ENCODE results near the gene FBLN2.
A peak's percentile ranks its signal among the peaks of the same experiment; 100 is the strongest.
"Not testable (repeated sequence)": the region's sequence is repeated elsewhere in the genome, so short reads cannot be mapped to it uniquely, and the experiment has no call there.

FBLN2 gene

GRCh38 chr3:13561967-13562366, 13.0 kb downstream of the FBLN2 start:
- intact Hi-C loops (cut with DNase I) = no loop called here
- DNase-seq = no peak

- intact Hi-C loops (cut with DNase I); DNase-seq: not testable (repeated sequence)
Measured at GRCh38 chr3:13562421-13562820, 13.5 kb downstream of the FBLN2 start.

- intact Hi-C loops (cut with DNase I) = no loop called here
- DNase-seq = no peak
Measured at GRCh38 chr3:13563321-13563720, 14.4 kb downstream of the FBLN2 start.

GRCh38 chr3:13563911-13564310, 15.0 kb downstream of the FBLN2 start:
- no peak for DNase-seq
- intact Hi-C loops (cut with DNase I) = no loop called here

GRCh38 chr3:13564751-13565560, 16.0 kb downstream of the FBLN2 start:
- intact Hi-C loops (cut with DNase I) = no loop called here
- DNase-seq = no peak

- no peak for DNase-seq
- intact Hi-C loops (cut with DNase I) = no loop called here
Measured at GRCh38 chr3:13565581-13566452, 16.9 kb downstream of the FBLN2 start.

- intact Hi-C loops (cut with DNase I) = no loop called here
Measured at GRCh38 chr3:13566453-13566748, 17.5 kb downstream of the FBLN2 start.

GRCh38 chr3:13566769-13567310, 17.9 kb downstream of the FBLN2 start:
- no peak for DNase-seq
- intact Hi-C loops (cut with DNase I) = no loop called here

More at GRCh38 chr3:13566453-13566748, 17.5 kb downstream of the FBLN2 start:
- no peak for DNase-seq

- intact Hi-C loops (cut with DNase I) = no loop called here
- DNase-seq = no peak
Measured at GRCh38 chr3:13567684-13568514, 19.0 kb downstream of the FBLN2 start.

- intact Hi-C loops (cut with DNase I) = no loop called here
- DNase-seq = no peak
Measured at GRCh38 chr3:13568515-13569028, 19.6 kb downstream of the FBLN2 start.

- intact Hi-C loops (cut with DNase I) = no loop called here
- no peak for DNase-seq
Measured at GRCh38 chr3:13569201-13569600, 20.3 kb downstream of the FBLN2 start.

GRCh38 chr3:13569641-13570390, 20.9 kb downstream of the FBLN2 start:
- DNase-seq = peak in 9 of 42 donors; percentile 12 to 42 (median 29)
- intact Hi-C loops (cut with DNase I) = no loop called here

GRCh38 chr3:13570391-13571194, 21.7 kb downstream of the FBLN2 start:
- DNase-seq = no peak
- intact Hi-C loops (cut with DNase I) = no loop called here

GRCh38 chr3:13571264-13571663, 22.3 kb downstream of the FBLN2 start:
- no peak for DNase-seq
- intact Hi-C loops (cut with DNase I) = no loop called here

GRCh38 chr3:13571831-13572750, 23.2 kb downstream of the FBLN2 start:
- no peak for DNase-seq
- intact Hi-C loops (cut with DNase I) = no loop called here

- no peak for DNase-seq
Measured at GRCh38 chr3:13572926-13573623, 24.1 kb downstream of the FBLN2 start.

More at GRCh38 chr3:13572926-13573623, 24.1 kb downstream of the FBLN2 start:
- intact Hi-C loops (cut with DNase I) = no loop called here
